H7 (cell line): ENCODE measurements around the gene WNT3. TPM values are rescaled to one million over a fixed set of nuclear protein-coding genes. Genes with fewer than 3 reads are reported as not detected.
A peak's percentile ranks its signal among the peaks of the same experiment; 100 is the strongest.

Experiments
- DNase-seq: peaks from one replicate; pipeline ENCODE4 v3.0.0; 2012
- H3K27me3 ChIP-seq: 2 replicates; pipeline ENCODE4 v1.6.0; 2011; ENCODE audit warnings: mild to moderate bottlenecking, low read length; ENCODE audit not compliant: control insufficient read depth, insufficient read depth
- H3K36me3 ChIP-seq: replicated peaks from 2 replicates; pipeline ENCODE4 v1.5.1; 2011; ENCODE audit warnings: low read length; ENCODE audit not compliant: control insufficient read depth, insufficient read depth
- H3K4me3 ChIP-seq: 2 replicates; pipeline ENCODE4 v1.5.1; 2011; ENCODE audit warnings: low read depth, mild to moderate bottlenecking, control low read depth, low read length, moderate library complexity; ENCODE audit not compliant: insufficient read depth
- total RNA-seq: library from RNA; depleted of rRNA; stranded (reverse); fragments of >200 nt; shearing (Covaris generic); gene quantifications from 2 replicates; pipeline ENCODE4 v1.2.3, GENCODE V29; 2014

Gene WNT3
- total RNA-seq, 1 experiment from 2014 or later = 31.9 TPM

DNA sequence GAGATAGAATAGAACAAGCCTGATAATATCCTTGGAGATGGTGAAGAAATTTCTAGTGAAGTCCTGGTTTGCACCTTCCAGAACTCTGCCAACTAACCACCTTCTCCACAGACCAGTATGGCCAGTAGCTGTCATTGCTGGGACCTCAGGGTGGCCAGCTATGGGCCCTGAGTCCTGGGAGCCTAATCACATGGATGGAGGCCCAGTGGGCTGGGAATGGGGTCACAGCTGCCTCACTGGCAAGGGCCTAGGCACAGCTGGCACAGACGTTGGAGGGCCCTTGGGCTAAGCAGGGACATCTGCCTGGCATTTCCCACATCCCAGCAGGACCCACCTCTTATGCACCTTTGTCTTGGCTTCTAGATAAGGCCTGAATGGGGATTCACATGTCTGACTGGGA is 7.6 kb upstream of the WNT3 start:
- no peak for DNase-seq
- no peak overlapping the region for H3K4me3 ChIP-seq
- H3K27me3 ChIP-seq = peaks cover 4% of the 10 kb centered on the region; the same call in 1 of the 2 replicates
- no peaks in the 10 kb centered on the region for H3K36me3 ChIP-seq

GRCh38 chr17:46823657-46824056 is 5.2 kb upstream of the WNT3 start:
- no peak for DNase-seq
- H3K36me3 ChIP-seq = no peaks in the 10 kb centered on the region
- peaks cover 19% of the 10 kb centered on the region; the same call in 1 of the 2 replicates for H3K27me3 ChIP-seq
- H3K4me3 ChIP-seq = no peak overlapping the region

DNA sequence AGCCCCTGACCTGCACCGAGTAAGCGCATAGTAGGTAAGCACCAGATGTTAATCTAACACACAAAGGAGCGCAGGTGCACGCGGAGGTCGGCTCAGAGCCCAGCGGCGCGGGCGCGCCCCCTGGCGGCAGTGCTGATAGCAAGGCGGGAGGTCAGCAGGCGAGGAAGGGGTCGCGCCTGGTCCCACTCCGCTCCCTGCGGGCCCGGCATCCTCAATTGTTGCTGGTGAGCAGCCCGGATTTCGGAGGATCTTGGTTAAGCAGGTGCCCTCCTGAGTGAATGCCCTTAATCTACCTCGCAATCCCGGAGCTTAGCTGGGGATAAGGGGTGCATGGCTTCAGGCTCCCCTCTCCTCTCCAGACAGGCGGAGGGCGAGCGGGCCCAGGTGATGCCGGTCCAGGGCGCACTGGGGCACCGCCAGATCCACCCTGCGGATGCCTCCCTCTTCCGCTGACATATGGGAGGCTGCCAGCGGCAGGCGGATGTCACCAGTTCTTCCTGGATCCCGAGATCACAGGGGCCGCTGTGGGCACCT is 4.0 kb upstream of the WNT3 start:
- Histone ChIP-seq H3K36me3 (no peaks in the 10 kb centered on the region), H3K27me3 (peaks cover 27% of the 10 kb centered on the region; the same call in 1 of the 2 replicates), H3K4me3 (no peak overlapping the region)
- DNase-seq = peak; percentile 82

GRCh38 chr17:46821482-46822387 is 3.2 kb upstream of the WNT3 start:
- Histone ChIP-seq H3K4me3 (peak overlapping the region; percentile 24; the same call in 1 of the 2 replicates), H3K36me3 (no peaks in the 10 kb centered on the region), H3K27me3 (peaks cover 34% of the 10 kb centered on the region)
- DNase-seq = peak; percentile 75

- no peak overlapping the region for H3K4me3 ChIP-seq
- DNase-seq = no peak
- H3K36me3 ChIP-seq = no peaks in the 10 kb centered on the region
- H3K27me3 ChIP-seq = peaks cover 35% of the 10 kb centered on the region
These were observed 2.3 kb upstream of the WNT3 start for GRCh38 chr17:46820592-46821450.

- peak; percentile 75 for DNase-seq
- Histone ChIP-seq H3K36me3 (no peaks in the 10 kb centered on the region), H3K27me3 (peaks cover 35% of the 10 kb centered on the region), H3K4me3 (peak overlapping the region; percentile 66; the same call in 1 of the 2 replicates)
These were observed 1.4 kb upstream of the WNT3 start for GRCh38 chr17:46819906-46820351.

- Histone ChIP-seq H3K4me3 (peak overlapping the region; percentile 66), H3K27me3 (peaks cover 35% of the 10 kb centered on the region), H3K36me3 (no peaks in the 10 kb centered on the region)
- DNase-seq = peak; percentile 90
These were observed 702 bp upstream of the WNT3 start for GRCh38 chr17:46818929-46819859.

DNA sequence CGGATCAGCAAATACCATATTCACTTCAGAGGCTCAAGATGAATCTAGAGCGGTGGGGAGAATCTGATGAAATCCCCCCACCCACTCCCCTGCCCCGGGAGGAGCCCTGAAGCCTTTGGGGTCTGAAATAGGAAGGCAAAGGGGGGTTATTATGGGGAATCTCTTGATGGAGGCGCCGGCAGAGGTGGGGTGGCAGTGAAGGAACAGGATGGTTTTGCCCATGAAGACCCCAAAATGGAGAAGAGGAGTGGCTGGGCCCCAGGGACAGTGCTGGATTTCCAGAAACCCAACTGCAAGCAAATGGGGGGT is 637 bp downstream of the WNT3 start:
- Histone ChIP-seq H3K36me3 (no peaks in the 10 kb centered on the region), H3K4me3 (peak overlapping the region; percentile 66), H3K27me3 (peaks cover 35% of the 10 kb centered on the region)
- no peak for DNase-seq

- H3K27me3 ChIP-seq = peaks cover 35% of the 10 kb centered on the region
- H3K36me3 ChIP-seq = no peaks in the 10 kb centered on the region
- H3K4me3 ChIP-seq = peak overlapping the region; percentile 66
- peak; percentile 69 for DNase-seq
These were observed 1.2 kb downstream of the WNT3 start for GRCh38 chr17:46817151-46817900.

GRCh38 chr17:46815474-46816353 is 2.8 kb downstream of the WNT3 start:
- Histone ChIP-seq H3K4me3 (no peak overlapping the region), H3K36me3 (no peaks in the 10 kb centered on the region), H3K27me3 (peaks cover 28% of the 10 kb centered on the region)
- DNase-seq = no peak

GRCh38 chr17:46814446-46814845 is 4.0 kb downstream of the WNT3 start:
- Histone ChIP-seq H3K4me3 (no peak overlapping the region), H3K27me3 (peaks cover 18% of the 10 kb centered on the region), H3K36me3 (no peaks in the 10 kb centered on the region)
- DNase-seq = no peak

DNA sequence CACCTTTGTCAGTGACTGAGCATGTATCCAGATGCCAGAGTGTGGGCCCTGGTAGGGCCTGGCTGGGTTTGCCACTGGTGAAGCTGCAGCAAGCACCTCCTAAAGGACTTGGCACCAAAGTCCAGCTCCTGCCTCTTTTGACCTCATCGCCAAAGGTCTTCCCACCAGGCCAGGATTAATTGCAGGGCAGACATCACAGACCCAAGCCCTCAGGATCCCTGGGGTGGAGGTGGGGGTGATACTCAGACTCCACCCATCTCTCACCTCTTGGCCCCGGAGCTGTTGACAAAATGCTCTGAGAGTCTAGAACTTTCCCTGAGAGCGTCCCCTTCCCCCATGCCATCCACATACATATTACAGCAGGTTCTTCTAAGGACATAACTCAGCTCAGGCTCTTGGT is 4.6 kb downstream of the WNT3 start:
- Histone ChIP-seq H3K27me3 (peaks cover 16% of the 10 kb centered on the region), H3K4me3 (no peak overlapping the region), H3K36me3 (no peaks in the 10 kb centered on the region)
- DNase-seq = no peak
